Measurements from ENCODE around the gene KCNK4.
A peak's percentile ranks its signal among the peaks of the same experiment; 100 is the strongest.

Gene KCNK4

DNA sequence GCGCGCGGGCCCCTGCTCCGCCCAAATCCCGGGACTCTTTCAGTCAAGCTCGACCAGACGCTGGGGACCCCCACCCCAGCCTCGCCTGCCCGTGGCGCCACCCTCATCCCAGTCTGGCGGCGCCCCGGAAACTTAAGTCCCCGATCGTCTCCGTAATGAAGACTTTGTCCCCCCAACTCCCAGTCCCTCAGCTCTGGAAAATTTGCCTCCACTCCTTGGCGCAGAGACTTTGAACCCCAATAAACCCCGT lies 39.4 kb upstream of the KCNK4 start:
- no peak for DNase-seq (ENCODE audit: low read depth, low spot score)
- Histone ChIP-seq H3K27ac (no peak overlapping the region), H3K4me3 (peak overlapping the region; percentile 94), H3K36me3 (ENCODE audit: insufficient read depth, low read length) (peaks cover 15% of the 10 kb centered on the region; the same call in 1 of the 2 replicates), H3K9me3 (ENCODE audit: low read depth, low read length) (no peaks in the 10 kb centered on the region), H3K9ac (ENCODE audit: insufficient read length) (peak overlapping the region; percentile 83)
- no peak for TF ChIP-seq EZH2 (IDR thresholded peaks at IDR 0.05)
- no peak for TF ChIP-seq POLR2AphosphoS5 (IDR thresholded peaks at IDR 0.05; ENCODE audit: borderline replicate concordance, low read depth, low read length)
- no peak for TF ChIP-seq FOXP2 (optimal IDR thresholded peaks at IDR 0.05; ENCODE audit: control extremely low read depth, extremely low read length, insufficient read depth)

DNA sequence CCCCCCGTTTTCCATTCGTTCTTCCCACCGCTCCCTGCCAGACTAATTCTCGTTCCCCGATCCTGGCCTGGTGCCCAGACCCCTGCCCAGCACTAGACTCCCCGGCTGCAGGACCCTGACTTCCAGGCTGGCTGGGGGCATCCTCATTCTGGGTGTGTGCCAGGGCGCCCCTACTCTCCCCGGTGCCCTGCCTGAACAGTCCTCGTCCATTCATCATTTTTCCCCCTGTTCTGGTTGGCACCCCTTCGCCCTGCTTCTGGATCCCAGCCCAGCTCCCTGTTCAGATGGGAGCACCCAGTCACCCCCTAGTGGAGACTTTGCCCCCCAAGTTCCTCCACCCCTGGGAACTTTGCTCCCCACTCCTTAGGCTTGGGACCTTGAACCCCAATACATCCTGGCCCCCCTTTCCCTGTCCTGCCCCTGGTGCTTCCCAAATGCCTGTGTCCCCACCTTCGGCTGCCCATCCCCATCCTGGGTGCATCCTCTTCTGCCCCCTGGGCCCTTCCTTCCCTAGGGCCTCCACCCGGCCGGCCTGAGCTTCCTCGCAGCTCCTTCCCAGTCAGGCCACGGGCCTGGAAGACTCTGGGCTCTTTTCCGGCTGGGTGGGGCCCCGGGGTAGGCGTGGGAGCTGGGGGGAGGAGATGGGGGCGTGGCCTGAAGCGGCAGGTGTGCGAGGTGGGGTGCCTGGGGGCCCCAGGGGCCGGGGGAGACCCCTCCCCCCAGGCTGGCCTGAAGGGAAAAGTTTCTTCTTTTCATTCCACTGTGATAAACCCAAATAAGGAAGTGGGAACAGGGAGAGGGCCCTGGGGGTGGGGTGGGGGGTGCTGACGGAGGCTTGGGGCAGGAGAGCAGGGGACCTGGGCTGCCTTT lies 38.9 kb upstream of the KCNK4 start:
- TF ChIP-seq POLR2AphosphoS5 (IDR thresholded peaks at IDR 0.05; ENCODE audit: borderline replicate concordance, low read depth, low read length) (peak; percentile 59; the same call in 1 of the 2 replicates), FOXP2 (optimal IDR thresholded peaks at IDR 0.05; ENCODE audit: control extremely low read depth, extremely low read length, insufficient read depth) (no peak), EZH2 (IDR thresholded peaks at IDR 0.05) (no peak)
- DNase-seq (ENCODE audit: low read depth, low spot score), result no peak
- Histone ChIP-seq H3K36me3 (ENCODE audit: insufficient read depth, low read length) (peaks cover 15% of the 10 kb centered on the region; the same call in 1 of the 2 replicates), H3K27ac (0 out of 2 replicates have a peak overlapping the region, but pooled peaks have one; percentile 19), H3K9ac (ENCODE audit: insufficient read length) (peak overlapping the region; percentile 83), H3K4me3 (peak overlapping the region; percentile 94), H3K9me3 (ENCODE audit: low read depth, low read length) (no peaks in the 10 kb centered on the region)

DNA sequence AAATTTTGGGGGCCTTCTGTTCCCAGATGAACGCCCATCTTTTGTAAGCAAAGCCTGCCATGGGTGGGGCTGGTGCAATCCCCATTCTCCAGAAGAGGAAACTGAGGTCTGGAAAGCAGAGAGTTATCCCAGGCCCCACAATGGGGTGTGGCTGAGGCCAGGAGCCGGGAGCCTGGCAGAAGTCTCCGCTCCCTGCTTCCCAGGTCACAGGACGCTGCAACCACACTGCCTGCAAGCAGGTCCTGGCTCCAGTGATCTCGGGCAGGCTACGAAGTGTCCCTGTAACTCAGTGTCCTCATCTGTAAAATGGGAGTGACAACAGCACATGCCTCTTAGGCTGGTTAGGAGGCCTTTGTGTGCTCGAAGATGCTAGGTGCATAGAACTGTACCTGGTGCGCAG lies 38.1 kb upstream of the KCNK4 start:
- no peak for DNase-seq (ENCODE audit: low read depth, low spot score)

DNA sequence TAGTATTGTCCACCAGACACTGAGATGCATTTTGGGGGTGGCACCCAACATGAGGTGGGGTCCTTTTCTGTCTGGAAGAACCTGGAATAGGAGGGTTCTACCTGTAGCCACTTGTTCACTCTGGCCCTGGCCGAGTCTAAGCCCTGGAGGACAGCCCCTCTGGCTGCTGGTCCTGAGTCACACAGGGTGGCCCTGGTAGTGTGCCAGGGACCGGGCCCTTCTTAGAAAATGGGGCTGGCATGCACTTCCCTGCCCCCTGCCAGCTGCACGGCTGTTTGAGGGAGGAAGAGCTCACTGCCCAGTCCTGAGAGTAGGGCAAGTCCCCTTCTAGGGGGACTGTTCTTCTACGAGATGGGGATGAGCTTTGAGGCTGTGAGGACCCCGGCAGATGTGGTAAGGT lies 37.6 kb upstream of the KCNK4 start:
- H3K9me3 ChIP-seq (ENCODE audit: low read depth, low read length), result no peaks in the 10 kb centered on the region
- H3K27ac ChIP-seq, result no peak overlapping the region
- no peak for DNase-seq (ENCODE audit: low read depth, low spot score)
- H3K9ac ChIP-seq (ENCODE audit: insufficient read length), result no peak overlapping the region
- H3K36me3 ChIP-seq (ENCODE audit: insufficient read depth, low read length), result peaks cover 17% of the 10 kb centered on the region; the same call in 1 of the 2 replicates
- no peak for TF ChIP-seq EZH2 (IDR thresholded peaks at IDR 0.05)
- H3K4me3 ChIP-seq, result no peak overlapping the region

More for the DNA sequence above, 38.1 kb upstream of the KCNK4 start:
- Histone ChIP-seq H3K27ac (0 out of 2 replicates have a peak overlapping the region, but pooled peaks have one; percentile 19), H3K9me3 (ENCODE audit: low read depth, low read length) (no peaks in the 10 kb centered on the region), H3K9ac (ENCODE audit: insufficient read length) (no peak overlapping the region), H3K4me3 (peak overlapping the region; percentile 94), H3K36me3 (ENCODE audit: insufficient read depth, low read length) (peaks cover 15% of the 10 kb centered on the region; the same call in 1 of the 2 replicates)
- TF ChIP-seq FOXP2 (optimal IDR thresholded peaks at IDR 0.05; ENCODE audit: control extremely low read depth, extremely low read length, insufficient read depth) (no peak), POLR2AphosphoS5 (IDR thresholded peaks at IDR 0.05; ENCODE audit: borderline replicate concordance, low read depth, low read length) (no peak), EZH2 (IDR thresholded peaks at IDR 0.05) (no peak)

DNA sequence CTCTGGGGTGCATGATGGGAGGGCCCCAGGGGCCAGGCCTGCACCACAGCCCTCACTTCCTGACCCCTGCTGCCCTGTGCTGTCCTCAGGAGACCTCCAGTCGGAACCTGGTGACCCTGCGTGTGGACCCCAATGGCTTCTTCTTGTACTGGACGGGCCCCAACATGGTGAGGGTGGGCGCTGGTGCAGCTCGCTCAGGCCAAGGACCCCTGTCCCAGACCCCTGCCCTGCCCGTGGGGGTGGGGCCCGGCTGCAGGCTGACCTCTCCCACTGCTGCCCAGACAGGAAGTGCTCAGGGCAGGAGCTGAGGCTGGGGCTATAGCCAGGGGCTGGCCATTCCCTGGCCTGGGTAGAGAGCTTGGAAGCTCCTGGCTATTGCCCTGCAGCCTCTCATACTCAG lies 36.8 kb upstream of the KCNK4 start:
- DNase-seq (ENCODE audit: low read depth, low spot score), result no peak
- H3K36me3 ChIP-seq (ENCODE audit: insufficient read depth, low read length), result peaks cover 23% of the 10 kb centered on the region; the same call in 1 of the 2 replicates
- H3K4me3 ChIP-seq, result no peak overlapping the region
- TF ChIP-seq EZH2 (IDR thresholded peaks at IDR 0.05) (no peak), POLR2AphosphoS5 (IDR thresholded peaks at IDR 0.05; ENCODE audit: borderline replicate concordance, low read depth, low read length) (no peak), FOXP2 (optimal IDR thresholded peaks at IDR 0.05; ENCODE audit: control extremely low read depth, extremely low read length, insufficient read depth) (no peak)
- H3K9me3 ChIP-seq (ENCODE audit: low read depth, low read length), result no peaks in the 10 kb centered on the region
- no peak overlapping the region for H3K27ac ChIP-seq
- H3K9ac ChIP-seq (ENCODE audit: insufficient read length), result no peak overlapping the region

DNA sequence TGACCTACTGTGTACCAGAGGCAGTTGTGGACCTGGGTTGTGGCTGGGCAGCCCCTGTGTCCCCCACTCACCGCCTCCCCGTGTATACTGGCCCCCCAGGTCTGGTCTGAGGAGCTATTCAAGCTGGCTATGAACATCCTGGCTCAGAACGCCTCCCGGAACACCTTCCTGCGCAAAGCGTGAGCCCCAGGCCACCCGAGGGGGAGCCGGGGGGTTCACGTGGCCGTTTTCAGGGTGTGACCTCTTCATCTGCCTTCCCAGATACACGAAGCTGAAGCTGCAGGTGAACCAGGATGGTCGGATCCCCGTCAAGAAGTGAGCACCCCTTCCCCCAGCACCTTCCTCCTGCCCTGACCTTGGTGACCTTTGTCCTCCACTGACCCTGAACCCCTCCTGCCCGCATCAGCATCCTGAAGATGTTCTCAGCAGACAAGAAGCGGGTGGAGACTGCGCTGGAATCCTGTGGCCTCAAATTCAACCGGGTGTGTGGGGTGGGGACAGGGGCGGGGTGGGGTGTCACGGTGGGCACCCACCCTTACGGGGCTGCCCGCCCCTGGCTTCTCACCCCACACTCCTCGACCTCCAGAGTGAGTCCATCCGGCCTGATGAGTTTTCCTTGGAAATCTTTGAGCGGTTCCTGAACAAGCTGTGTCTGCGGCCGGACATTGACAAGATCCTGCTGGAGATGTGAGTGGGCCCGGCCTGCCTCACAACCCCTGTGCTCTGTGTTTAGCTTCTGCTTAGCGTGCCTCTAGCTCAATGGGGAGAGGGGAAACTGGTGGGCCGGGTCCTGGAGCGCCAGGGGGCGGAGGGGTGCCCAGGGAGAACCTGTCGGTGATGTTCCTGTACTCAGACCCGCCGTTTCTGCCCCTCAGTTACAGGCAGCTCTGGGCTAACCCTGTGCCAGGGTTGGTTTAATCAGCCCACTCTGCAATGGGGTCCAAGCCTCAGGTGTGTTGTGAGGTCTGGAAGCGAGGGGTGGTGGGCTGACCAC lies 35.7 kb upstream of the KCNK4 start:
- Histone ChIP-seq H3K9ac (ENCODE audit: insufficient read length) (no peak overlapping the region), H3K9me3 (ENCODE audit: low read depth, low read length) (no peaks in the 10 kb centered on the region), H3K36me3 (ENCODE audit: insufficient read depth, low read length) (peaks cover 31% of the 10 kb centered on the region; the same call in 1 of the 2 replicates), H3K27ac (no peak overlapping the region), H3K4me3 (no peak overlapping the region)
- no peak for TF ChIP-seq FOXP2 (optimal IDR thresholded peaks at IDR 0.05; ENCODE audit: control extremely low read depth, extremely low read length, insufficient read depth)
- no peak for TF ChIP-seq POLR2AphosphoS5 (IDR thresholded peaks at IDR 0.05; ENCODE audit: borderline replicate concordance, low read depth, low read length)
- no peak for TF ChIP-seq EZH2 (IDR thresholded peaks at IDR 0.05)
- no peak for DNase-seq (ENCODE audit: low read depth, low spot score)

DNA sequence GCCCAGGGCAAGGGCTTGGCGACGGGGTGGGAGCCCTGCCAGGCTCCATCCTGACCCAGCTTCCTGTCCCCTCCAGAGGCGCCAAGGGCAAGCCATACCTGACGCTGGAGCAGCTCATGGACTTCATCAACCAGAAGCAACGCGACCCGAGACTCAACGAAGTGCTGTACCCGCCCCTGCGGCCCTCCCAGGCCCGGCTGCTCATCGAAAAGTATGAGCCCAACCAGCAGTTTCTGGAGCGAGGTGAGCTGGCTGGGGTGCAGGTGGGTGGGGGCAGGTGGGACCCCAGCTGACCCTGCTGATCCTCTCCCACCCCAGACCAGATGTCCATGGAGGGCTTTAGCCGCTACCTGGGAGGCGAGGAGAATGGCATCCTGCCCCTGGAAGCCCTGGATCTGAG lies 34.8 kb upstream of the KCNK4 start:
- Histone ChIP-seq H3K9me3 (ENCODE audit: low read depth, low read length) (no peaks in the 10 kb centered on the region), H3K27ac (no peak overlapping the region), H3K36me3 (ENCODE audit: insufficient read depth, low read length) (peaks cover 31% of the 10 kb centered on the region; the same call in 1 of the 2 replicates), H3K9ac (ENCODE audit: insufficient read length) (no peak overlapping the region), H3K4me3 (no peak overlapping the region)
- no peak for TF ChIP-seq POLR2AphosphoS5 (IDR thresholded peaks at IDR 0.05; ENCODE audit: borderline replicate concordance, low read depth, low read length)
- no peak for TF ChIP-seq FOXP2 (optimal IDR thresholded peaks at IDR 0.05; ENCODE audit: control extremely low read depth, extremely low read length, insufficient read depth)
- TF ChIP-seq EZH2 (IDR thresholded peaks at IDR 0.05), result no peak
- no peak for DNase-seq (ENCODE audit: low read depth, low spot score)

DNA sequence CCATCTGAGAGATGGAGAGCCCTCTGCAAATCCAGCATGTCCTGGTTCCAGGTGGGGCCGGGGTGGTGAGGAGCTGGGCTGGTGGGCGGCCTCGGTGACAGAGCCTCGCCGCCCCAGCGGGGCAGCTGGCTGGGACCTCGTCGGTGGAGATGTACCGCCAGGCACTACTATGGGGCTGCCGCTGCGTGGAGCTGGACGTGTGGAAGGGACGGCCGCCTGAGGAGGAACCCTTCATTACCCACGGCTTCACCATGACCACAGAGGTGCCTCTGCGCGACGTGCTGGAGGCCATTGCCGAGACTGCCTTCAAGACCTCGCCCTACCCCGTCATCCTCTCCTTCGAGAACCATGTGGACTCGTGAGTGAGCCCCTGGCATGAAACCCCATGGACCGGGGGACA lies 32.7 kb upstream of the KCNK4 start:
- H3K9ac ChIP-seq (ENCODE audit: insufficient read length), result no peak overlapping the region
- no peak for DNase-seq (ENCODE audit: low read depth, low spot score)
- peaks cover 43% of the 10 kb centered on the region; the same call in 1 of the 2 replicates for H3K36me3 ChIP-seq (ENCODE audit: insufficient read depth, low read length)
- TF ChIP-seq EZH2 (IDR thresholded peaks at IDR 0.05) (no peak), FOXP2 (optimal IDR thresholded peaks at IDR 0.05; ENCODE audit: control extremely low read depth, extremely low read length, insufficient read depth) (no peak), POLR2AphosphoS5 (IDR thresholded peaks at IDR 0.05; ENCODE audit: borderline replicate concordance, low read depth, low read length) (no peak)
- H3K4me3 ChIP-seq, result no peak overlapping the region
- H3K9me3 ChIP-seq (ENCODE audit: low read depth, low read length), result no peaks in the 10 kb centered on the region
- no peak overlapping the region for H3K27ac ChIP-seq

Measured in SK-N-MC (cell line).